HG03442 (cell line): ENCODE data around the gene S100A11.
"Not testable (repeated sequence)": the region's sequence is repeated elsewhere in the genome, so short reads cannot be mapped to it uniquely, and the experiment has no call there.

Source experiments
- ATAC-seq: cut with Tn5 transposase; IDR thresholded peaks from one replicate; pipeline ENCODE4 v1.9.1; 2021; ENCODE audit warnings: mild to moderate bottlenecking, moderate library complexity; ENCODE audit not compliant: unreplicated experiment

S100A11 gene

GRCh38 chr1:152036267-152037216, at the start of gene S100A11:
TSS of gene S100A11 (minus strand) at chr1:152037004. CDS start at chr1:152036915, 89 bp downstream.
- peak; percentile 38 for ATAC-seq

GRCh38 chr1:152084853-152085252, 48.0 kb upstream of the S100A11 start:
- no peak for ATAC-seq

- ATAC-seq = not testable (repeated sequence)
These were observed 44.2 kb upstream of the S100A11 start for GRCh38 chr1:152081026-152081425.

GRCh38 chr1:152080494-152080893, 43.7 kb upstream of the S100A11 start:
- ATAC-seq = not testable (repeated sequence)

- no peak for ATAC-seq
These were observed 42.1 kb upstream of the S100A11 start for GRCh38 chr1:152078831-152079441.

GRCh38 chr1:152072311-152072710, 35.5 kb upstream of the S100A11 start:
- no peak for ATAC-seq

GRCh38 chr1:152071123-152071522, 34.3 kb upstream of the S100A11 start:
- no peak for ATAC-seq

GRCh38 chr1:152067929-152068328, 31.1 kb upstream of the S100A11 start:
- ATAC-seq = no peak

- ATAC-seq = no peak
These were observed 30.3 kb upstream of the S100A11 start for GRCh38 chr1:152067150-152067549.

- no peak for ATAC-seq
These were observed 25.1 kb upstream of the S100A11 start for GRCh38 chr1:152061952-152062351.

GRCh38 chr1:152053375-152053774, 16.6 kb upstream of the S100A11 start:
- ATAC-seq = no peak

GRCh38 chr1:152052606-152053005, 15.8 kb upstream of the S100A11 start:
- ATAC-seq = no peak

GRCh38 chr1:152050886-152051675, 14.3 kb upstream of the S100A11 start:
- ATAC-seq = no peak

GRCh38 chr1:152049291-152050083, 12.7 kb upstream of the S100A11 start:
- no peak for ATAC-seq

- peak; percentile 12 for ATAC-seq
These were observed 11.7 kb upstream of the S100A11 start for GRCh38 chr1:152048416-152049009.

- peak; percentile 92 for ATAC-seq
These were observed 11.1 kb upstream of the S100A11 start for GRCh38 chr1:152047730-152048415.

GRCh38 chr1:152047413-152047729, 10.6 kb upstream of the S100A11 start:
- no peak for ATAC-seq

- no peak for ATAC-seq
These were observed 7.6 kb upstream of the S100A11 start for GRCh38 chr1:152044386-152044785.

- ATAC-seq = no peak
These were observed 7.1 kb upstream of the S100A11 start for GRCh38 chr1:152043870-152044269.

GRCh38 chr1:152042030-152042429, 5.2 kb upstream of the S100A11 start:
- no peak for ATAC-seq
